Activated CD8-positive, alpha-beta T cell treated with anti-CD3 and anti-CD28 coated beads for 36 hours (primary cell): Measurements from ENCODE around the gene ZMAT3. TPM values are rescaled to one million over a fixed set of nuclear protein-coding genes. Genes with fewer than 3 reads are reported as not detected.

ENCODE experiments used
- ATAC-seq: fragments of 200-7000 bp; cut with Tn5 transposase; one replicate; pipeline ENCODE4 v1.10.0; 2021; ENCODE audit warnings: mild to moderate bottlenecking, moderate library complexity
- CTCF ChIA-PET: fragments of 350-600 bp; sonication (Branson Sonifier 250); formaldehyde crosslinking; loops from one replicate; lab custom pipeline; 2021; ENCODE audit warnings: antibody characterized with exemption; lab: Charles Lee
- POLR2A ChIA-PET: fragments of 350-600 bp; sonication (Branson Sonifier 250); formaldehyde crosslinking; loops from one replicate; lab custom pipeline; 2021; ENCODE audit warnings: antibody characterized with exemption; lab: Charles Lee
- DNase-seq: peaks from one replicate; pipeline ENCODE4 v3.0.0-alpha.2; 2020
- H3K27ac Mint-ChIP-seq: one replicate; pipeline ENCODE4 v1.8.0; 2021; ENCODE audit warnings: mild to moderate bottlenecking, mixed read lengths
- H3K27me3 Mint-ChIP-seq: one replicate; pipeline ENCODE4 v1.8.0; 2021; ENCODE audit warnings: mixed read lengths
- H3K36me3 Mint-ChIP-seq: one replicate; pipeline ENCODE4 v1.8.0; 2021; ENCODE audit warnings: low read depth, mixed read lengths
- H3K4me1 Mint-ChIP-seq: one replicate; pipeline ENCODE4 v1.8.0; 2021; ENCODE audit warnings: low read depth, mixed read lengths
- H3K4me3 Mint-ChIP-seq: one replicate; pipeline ENCODE4 v1.8.0; 2021; ENCODE audit warnings: mild to moderate bottlenecking, moderate library complexity, mixed read lengths
- H3K9me3 Mint-ChIP-seq: one replicate; pipeline ENCODE4 v1.8.0; 2021; ENCODE audit warnings: mixed read lengths
- intact Hi-C: fragments of 100-400 bp; cut with micrococcal nuclease; formaldehyde crosslinking; loops from one replicate; pipeline ENCODE4 v1.10.0; 2022
- total RNA-seq, 2 experiments: library from RNA; stranded (reverse); gene quantifications; one replicate each; pipeline ENCODE4 v1.2.3, GENCODE V29; 2021
- TF ChIP-seq, protein P1 (sequence below): fragments of 200-600 bp; IDR thresholded peaks from one replicate; pipeline ENCODE4 v1.8.0; 2022; ENCODE audit warnings: antibody characterized with exemption, mild to moderate bottlenecking

Gene ZMAT3
- total RNA-seq, 2 experiments from 2014 or later, result 14.6 to 15.9 TPM

DNA sequence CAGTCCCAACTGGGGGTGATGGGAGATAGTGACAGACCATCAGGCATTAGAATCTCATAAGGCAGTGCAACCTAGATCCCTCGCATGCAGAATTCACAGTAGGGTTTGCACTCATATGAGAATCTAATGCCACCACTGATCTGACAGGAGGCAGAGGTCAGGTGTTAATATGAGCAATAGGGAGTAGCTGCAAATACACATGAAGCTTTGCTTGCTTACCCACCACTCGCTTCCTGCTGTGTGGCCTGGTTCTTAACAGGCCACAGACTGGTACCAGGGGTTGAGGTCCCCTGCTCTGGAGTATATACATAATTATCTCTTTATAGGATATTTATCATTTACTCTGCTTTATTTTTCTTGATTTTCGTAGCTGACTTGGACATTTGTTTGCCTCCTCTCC, 36.0 kb upstream of the ZMAT3 start:
- Mint-ChIP-seq H3K27ac (no peak overlapping the region), H3K4me3 (no peak overlapping the region), H3K27me3 (peaks cover 4% of the 10 kb centered on the region), H3K4me1 (no peaks in the 10 kb centered on the region), H3K9me3 (peaks cover 5% of the 10 kb centered on the region), H3K36me3 (no peaks in the 10 kb centered on the region)
- TF ChIP-seq, protein P1, sequence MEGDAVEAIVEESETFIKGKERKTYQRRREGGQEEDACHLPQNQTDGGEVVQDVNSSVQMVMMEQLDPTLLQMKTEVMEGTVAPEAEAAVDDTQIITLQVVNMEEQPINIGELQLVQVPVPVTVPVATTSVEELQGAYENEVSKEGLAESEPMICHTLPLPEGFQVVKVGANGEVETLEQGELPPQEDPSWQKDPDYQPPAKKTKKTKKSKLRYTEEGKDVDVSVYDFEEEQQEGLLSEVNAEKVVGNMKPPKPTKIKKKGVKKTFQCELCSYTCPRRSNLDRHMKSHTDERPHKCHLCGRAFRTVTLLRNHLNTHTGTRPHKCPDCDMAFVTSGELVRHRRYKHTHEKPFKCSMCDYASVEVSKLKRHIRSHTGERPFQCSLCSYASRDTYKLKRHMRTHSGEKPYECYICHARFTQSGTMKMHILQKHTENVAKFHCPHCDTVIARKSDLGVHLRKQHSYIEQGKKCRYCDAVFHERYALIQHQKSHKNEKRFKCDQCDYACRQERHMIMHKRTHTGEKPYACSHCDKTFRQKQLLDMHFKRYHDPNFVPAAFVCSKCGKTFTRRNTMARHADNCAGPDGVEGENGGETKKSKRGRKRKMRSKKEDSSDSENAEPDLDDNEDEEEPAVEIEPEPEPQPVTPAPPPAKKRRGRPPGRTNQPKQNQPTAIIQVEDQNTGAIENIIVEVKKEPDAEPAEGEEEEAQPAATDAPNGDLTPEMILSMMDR, result no peak
- ATAC-seq (no peak), DNase-seq (no peak)
- intact Hi-C loops, result loop anchor here (1.0 kb wide), 1 partner anchor 209 kb away; no protein-coding TSS in a partner anchor
- ChIA-PET POLR2A (interaction anchor here (0.5 kb wide), 1 partner anchor 184 kb away, joined by 3 read pairs; no protein-coding TSS in a partner anchor), CTCF (interaction anchor here (0.6 to 2.1 kb wide), 3 partner anchors 11 to 208 kb away, joined by 4 to 6 read pairs (median 4); no protein-coding TSS in a partner anchor)

DNA sequence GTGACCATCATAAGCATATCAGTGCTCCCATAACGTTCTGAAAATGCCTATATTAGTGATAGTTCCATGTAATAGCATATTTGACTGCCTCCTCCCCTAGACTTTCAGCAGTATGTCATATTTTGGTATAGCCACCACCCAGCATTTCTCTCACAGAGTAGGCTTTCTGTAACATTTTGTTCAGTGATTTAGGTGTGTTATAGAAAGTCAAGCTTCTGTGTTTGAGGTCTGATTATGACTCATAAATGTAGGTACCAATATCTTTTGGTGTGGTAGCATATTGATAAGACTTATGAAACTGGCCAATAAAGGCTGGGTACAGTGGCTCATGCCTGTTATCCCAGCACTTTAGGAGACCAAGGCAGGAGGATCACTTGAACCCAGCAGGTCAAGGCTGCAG, 34.3 kb upstream of the ZMAT3 start:
- no peak overlapping the region for H3K4me3 Mint-ChIP-seq
- no peaks in the 10 kb centered on the region for H3K36me3 Mint-ChIP-seq
- intact Hi-C loops, result no loop called here
- no peak overlapping the region for H3K27ac Mint-ChIP-seq
- DNase-seq (no peak), ATAC-seq (peak; percentile 10)
- H3K27me3 Mint-ChIP-seq, result no peaks in the 10 kb centered on the region
- CTCF ChIA-PET, result interaction anchor here (0.7 to 2.3 kb wide), 12 partner anchors 9 to 215 kb away, joined by 3 to 15 read pairs (median 4); partner anchors contain the start of gene ZMAT3
- peaks cover 3% of the 10 kb centered on the region for H3K9me3 Mint-ChIP-seq
- TF ChIP-seq, protein P1, result no peak
- POLR2A ChIA-PET, result no interaction called here
- no peaks in the 10 kb centered on the region for H3K4me1 Mint-ChIP-seq

DNA sequence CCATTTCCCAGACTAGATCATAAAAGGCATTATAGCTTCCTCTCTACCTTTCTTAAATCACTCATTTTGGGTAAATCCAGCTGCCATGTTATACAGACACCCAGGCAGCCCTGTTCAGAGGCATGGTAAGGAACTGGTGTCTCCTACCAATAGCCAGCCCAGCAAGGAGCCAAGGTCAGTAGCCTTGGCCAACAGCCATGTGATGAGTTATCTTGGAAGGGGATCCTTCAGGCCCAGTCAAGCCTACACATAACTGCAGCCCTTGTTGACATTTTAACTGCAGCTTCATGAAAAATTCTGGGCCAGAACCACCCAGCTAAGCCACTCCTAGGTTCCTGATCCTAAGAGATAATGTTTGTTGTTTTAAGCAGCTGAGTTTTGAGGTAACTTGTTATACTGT, 29.0 kb upstream of the ZMAT3 start:
- CTCF ChIA-PET, result interaction anchor here (1.0 to 1.1 kb wide), 2 partner anchors 37 to 215 kb away, joined by 3 to 4 read pairs; no protein-coding TSS in a partner anchor
- Mint-ChIP-seq H3K9me3 (no peaks in the 10 kb centered on the region), H3K27ac (no peak overlapping the region), H3K27me3 (peaks cover 2% of the 10 kb centered on the region), H3K4me1 (no peaks in the 10 kb centered on the region), H3K36me3 (no peaks in the 10 kb centered on the region), H3K4me3 (no peak overlapping the region)
- TF ChIP-seq, protein P1, result no peak
- POLR2A ChIA-PET, result no interaction called here
- DNase-seq, result no peak
- ATAC-seq, result no peak
- intact Hi-C loops, result no loop called here

DNA sequence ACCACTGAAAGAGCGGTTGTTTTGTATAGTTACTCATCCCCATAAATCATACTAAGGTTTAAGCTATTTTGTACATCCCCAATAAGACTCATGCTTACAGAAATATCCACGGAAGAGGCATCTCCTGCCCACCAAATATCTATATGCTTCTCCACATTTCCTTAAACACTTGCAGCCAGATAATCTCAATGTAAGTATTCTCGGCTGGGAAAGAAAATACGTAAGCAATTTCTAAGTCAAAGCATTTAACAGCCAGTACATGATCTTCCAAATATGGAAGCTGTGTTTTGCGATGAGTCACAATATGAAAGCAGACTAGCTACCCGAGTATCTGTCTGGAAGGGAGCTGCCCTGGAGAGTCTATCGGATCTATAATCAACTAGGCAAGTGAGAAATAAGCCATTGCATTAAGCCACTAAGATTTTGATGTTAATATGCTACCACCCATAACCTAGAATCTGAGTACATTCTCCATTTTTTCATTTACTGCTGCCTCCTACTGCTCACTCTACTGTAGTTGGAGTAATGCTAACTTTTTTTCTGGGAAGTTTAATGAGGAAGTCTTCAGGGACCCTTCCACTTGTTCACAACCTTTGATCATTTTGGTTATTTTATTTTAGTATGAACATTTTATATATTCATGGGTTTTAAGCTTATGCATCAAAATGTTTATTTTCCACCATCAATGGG, 26.9 kb upstream of the ZMAT3 start:
- intact Hi-C loops, result no loop called here
- TF ChIP-seq, protein P1, result no peak
- CTCF ChIA-PET, result interaction anchor here (1.0 to 2.3 kb wide), 4 partner anchors 13 to 223 kb away, joined by 3 to 6 read pairs (median 4); no protein-coding TSS in a partner anchor
- no peaks in the 10 kb centered on the region for H3K9me3 Mint-ChIP-seq
- no peaks in the 10 kb centered on the region for H3K36me3 Mint-ChIP-seq
- POLR2A ChIA-PET, result no interaction called here
- no peak overlapping the region for H3K4me3 Mint-ChIP-seq
- ATAC-seq (no peak), DNase-seq (no peak)
- no peaks in the 10 kb centered on the region for H3K4me1 Mint-ChIP-seq
- H3K27me3 Mint-ChIP-seq, result peaks cover 2% of the 10 kb centered on the region
- H3K27ac Mint-ChIP-seq, result no peak overlapping the region

DNA sequence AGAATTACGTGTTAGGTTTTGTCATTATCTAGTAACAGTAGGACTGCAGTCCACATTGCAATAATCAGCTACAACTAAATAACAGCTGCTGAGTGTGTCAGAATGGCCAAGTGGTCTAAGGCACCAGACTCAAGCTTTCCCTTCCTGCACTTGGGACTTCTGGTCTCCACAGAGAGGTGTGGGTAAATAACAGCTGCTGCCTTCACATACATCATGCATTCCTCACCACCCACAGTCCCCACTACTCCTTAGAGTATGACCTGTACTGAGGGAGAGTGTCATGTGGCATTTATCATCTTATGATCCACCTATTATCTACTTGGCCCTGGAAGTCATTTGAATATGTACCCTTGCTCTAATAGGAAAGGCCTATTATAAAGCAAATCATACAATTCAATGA, 22.2 kb upstream of the ZMAT3 start:
- no peak for ATAC-seq
- Mint-ChIP-seq H3K27me3 (peaks cover 2% of the 10 kb centered on the region), H3K4me3 (no peak overlapping the region), H3K27ac (no peak overlapping the region), H3K9me3 (no peaks in the 10 kb centered on the region), H3K36me3 (no peaks in the 10 kb centered on the region), H3K4me1 (peaks cover 14% of the 10 kb centered on the region)
- ChIA-PET CTCF (interaction anchor here (0.8 to 1.2 kb wide), 2 partner anchors 11 to 176 kb away, joined by 3 read pairs; no protein-coding TSS in a partner anchor), POLR2A (no interaction called here)
- TF ChIP-seq, protein P1, result no peak
- intact Hi-C loops, result no loop called here
- DNase-seq, result no peak
